HEK293 (cell line): ENCODE measurements around the gene IWS1.

Source experiments
- CTCF ChIA-PET: fragments of 350-600 bp; formaldehyde crosslinking; extraction: SDS; loops from one replicate; lab custom pipeline; 2021; ENCODE audit warnings: antibody characterized with exemption; lab: Yijun Ruan, JAX
- POLR2A ChIA-PET: fragments of 300-600 bp; formaldehyde crosslinking; extraction: SDS; loops from one replicate; lab custom pipeline; 2020; ENCODE audit warnings: antibody characterized with exemption, inconsistent platforms; lab: Yijun Ruan, JAX
- H3K27ac ChIP-seq: fragments of 200-500 bp; sonication (Bioruptor generic); 2 replicates; pipeline ENCODE4 v1.5.1; 2014; ENCODE audit warnings: low read depth, low read length, control low read depth, inconsistent platforms; ENCODE audit errors: extremely low read depth
- H3K36me3 ChIP-seq, 2 experiments: fragments of 200-500 bp in 1 of 2; sonication (Bioruptor generic) in 1 of 2; 1 replicate in 1 of 2; 2 replicates in 1 of 2; pipeline ENCODE4 v1.5.1; 2014 to 2017; ENCODE audit warnings: inconsistent platforms in 2 of 2, low read length in 2 of 2; ENCODE audit not compliant: control insufficient read depth in 2 of 2, insufficient read depth in 1 of 2
- H3K4me1 ChIP-seq: fragments of 200-500 bp; sonication (Bioruptor generic); 2 replicates; pipeline ENCODE4 v1.5.1; 2014; ENCODE audit warnings: mild to moderate bottlenecking, low read length, inconsistent platforms; ENCODE audit not compliant: control insufficient read depth, insufficient read depth
- H3K4me3 ChIP-seq: 2 replicates; pipeline ENCODE4 v1.5.1; 2011; ENCODE audit warnings: low read depth, mild to moderate bottlenecking, control low read depth, low read length, moderate library complexity
- H3K9me3 ChIP-seq: fragments of 200-500 bp; sonication (Bioruptor generic); 2 replicates; pipeline ENCODE4 v1.5.1; 2014; ENCODE audit warnings: low read depth, low read length, inconsistent platforms; ENCODE audit not compliant: control insufficient read depth, insufficient read depth
- EGR2 ChIP-seq: fragments of 450-650 bp; formaldehyde crosslinking; IDR thresholded peaks from 2 replicates; pipeline ENCODE4 v1.5.1; 2016; ENCODE audit warnings: low read depth, missing biosample characterization, missing genetic modification characterization
- HOXD13 ChIP-seq: sonication (generic); formaldehyde crosslinking; IDR thresholded peaks from 2 replicates; pipeline ENCODE4 v1.8.0; 2022; ENCODE audit warnings: missing genetic modification reagents, borderline replicate concordance
- KLF8 ChIP-seq: fragments of 450-650 bp; formaldehyde crosslinking; IDR thresholded peaks from 2 replicates; pipeline ENCODE4 v1.5.1; 2016; ENCODE audit warnings: missing biosample characterization, missing genetic modification characterization
- KLF9 ChIP-seq: fragments of 450-650 bp; formaldehyde crosslinking; IDR thresholded peaks from 2 replicates; pipeline ENCODE4 v1.5.1; 2016; ENCODE audit warnings: missing biosample characterization, missing genetic modification characterization, low read depth
- OSR2 ChIP-seq: fragments of 450-650 bp; formaldehyde crosslinking; IDR thresholded peaks from 2 replicates; pipeline ENCODE4 v1.5.1; 2016; ENCODE audit warnings: missing biosample characterization, missing genetic modification characterization
- OVOL3 ChIP-seq: fragments of 450-650 bp; formaldehyde crosslinking; IDR thresholded peaks from 2 replicates; pipeline ENCODE4 v1.5.1; 2016; ENCODE audit warnings: missing biosample characterization, missing genetic modification characterization
- TCF7L2 ChIP-seq: IDR thresholded peaks from 2 replicates; pipeline ENCODE4 v1.6.1; 2011; ENCODE audit warnings: low read depth, mild to moderate bottlenecking, inconsistent platforms, low read length, moderate library complexity, borderline replicate concordance
- YY2 ChIP-seq: fragments of 450-650 bp; formaldehyde crosslinking; IDR thresholded peaks from 2 replicates; pipeline ENCODE4 v1.5.1; 2016; ENCODE audit warnings: missing biosample characterization, missing genetic modification characterization
- ZNF133 ChIP-seq: fragments of 450-650 bp; formaldehyde crosslinking; IDR thresholded peaks from 2 replicates; pipeline ENCODE4 v1.5.1; 2016; ENCODE audit warnings: missing biosample characterization, missing genetic modification characterization
- ZNF18 ChIP-seq: fragments of 450-650 bp; formaldehyde crosslinking; IDR thresholded peaks from 2 replicates; pipeline ENCODE4 v1.5.1; 2016; ENCODE audit warnings: missing biosample characterization, missing genetic modification characterization
- ZNF19 ChIP-seq: fragments of 450-650 bp; formaldehyde crosslinking; IDR thresholded peaks from 2 replicates; pipeline ENCODE4; 2016; ENCODE audit warnings: missing biosample characterization, missing genetic modification characterization, low read depth
- ZNF2 ChIP-seq: fragments of 450-650 bp; formaldehyde crosslinking; IDR thresholded peaks from 2 replicates; pipeline ENCODE4 v1.5.1; 2016; ENCODE audit warnings: missing biosample characterization, missing genetic modification characterization
- ZNF404 ChIP-seq: fragments of 450-650 bp; formaldehyde crosslinking; IDR thresholded peaks from 2 replicates; pipeline ENCODE4 v1.5.1; 2017; ENCODE audit warnings: missing biosample characterization, missing genetic modification characterization
- ZNF488 ChIP-seq: fragments of 450-650 bp; formaldehyde crosslinking; IDR thresholded peaks from 2 replicates; pipeline ENCODE4 v1.5.1; 2016; ENCODE audit warnings: missing biosample characterization, missing genetic modification characterization
- ZNF514 ChIP-seq: fragments of 450-650 bp; formaldehyde crosslinking; IDR thresholded peaks from 2 replicates; pipeline ENCODE4 v1.5.1; 2016; ENCODE audit warnings: missing biosample characterization, missing genetic modification characterization
- ZNF639 ChIP-seq: fragments of 450-650 bp; formaldehyde crosslinking; IDR thresholded peaks from 2 replicates; pipeline ENCODE4 v1.5.1; 2016; ENCODE audit warnings: missing biosample characterization, missing genetic modification characterization
- ZNF670 ChIP-seq: fragments of 450-650 bp; formaldehyde crosslinking; IDR thresholded peaks from 2 replicates; pipeline ENCODE4 v1.5.1; 2016; ENCODE audit warnings: missing biosample characterization, missing genetic modification characterization, low read depth
- ZNF704 ChIP-seq: fragments of 450-650 bp; formaldehyde crosslinking; IDR thresholded peaks from 2 replicates; pipeline ENCODE4 v1.5.1; 2016; ENCODE audit warnings: missing biosample characterization, missing genetic modification characterization
- ZNF777 ChIP-seq: fragments of 450-650 bp; formaldehyde crosslinking; IDR thresholded peaks from 2 replicates; pipeline ENCODE4 v1.5.1; 2017; ENCODE audit warnings: missing biosample characterization, missing genetic modification characterization, borderline replicate concordance
- ZNF791 ChIP-seq: fragments of 450-650 bp; formaldehyde crosslinking; IDR thresholded peaks from 2 replicates; pipeline ENCODE4 v1.5.1; 2016; ENCODE audit warnings: missing biosample characterization, missing genetic modification characterization
- ZSCAN23 ChIP-seq: fragments of 450-650 bp; formaldehyde crosslinking; IDR thresholded peaks from 2 replicates; pipeline ENCODE4 v1.5.1; 2016; ENCODE audit warnings: missing biosample characterization, missing genetic modification characterization

Gene IWS1

GRCh38 chr2:127437781-127438726 lies 88.2 kb downstream of the IWS1 start:
- Histone ChIP-seq H3K9me3 (no peaks in the 10 kb centered on the region), H3K27ac (no peak overlapping the region)

GRCh38 chr2:127437056-127437455 lies 89.2 kb downstream of the IWS1 start:
- Histone ChIP-seq H3K4me1 (no peaks in the 10 kb centered on the region), H3K36me3 (no peaks in the 10 kb centered on the region), H3K4me3 (no peak overlapping the region), H3K9me3 (no peaks in the 10 kb centered on the region), H3K27ac (no peak overlapping the region)
- ChIA-PET POLR2A (interaction anchor here (0.6 kb wide), 1 partner anchor 653 kb away, joined by 5 read pairs; no protein-coding TSS in a partner anchor), CTCF (interaction anchor here (0.6 to 2.2 kb wide), 4 partner anchors 12 to 115 kb away, joined by 3 to 11 read pairs (median 6); no protein-coding TSS in a partner anchor)
- TF ChIP-seq ZNF514 (no peak), OSR2 (tag by site-specific recombination) (no peak), ZNF777 (tag by site-specific recombination) (no peak), ZNF791 (no peak), ZNF133 (tag by site-specific recombination) (no peak), EGR2 (no peak), ZSCAN23 (no peak), ZNF18 (no peak), KLF9 (tag by site-specific recombination) (no peak), ZNF670 (tag by site-specific recombination) (no peak), YY2 (tag by site-specific recombination) (no peak), HOXD13 (CRISPR knock-in tag) (no peak)

More at GRCh38 chr2:127437781-127438726, 88.2 kb downstream of the IWS1 start:
- H3K36me3 ChIP-seq = no peaks in the 10 kb centered on the region
- no peak overlapping the region for H3K4me3 ChIP-seq
- no peaks in the 10 kb centered on the region for H3K4me1 ChIP-seq
- TF ChIP-seq ZNF704 (tag by site-specific recombination) (no peak), OVOL3 (tag by site-specific recombination) (no peak), ZNF488 (tag by site-specific recombination) (no peak), KLF8 (tag by site-specific recombination) (no peak), ZNF18 (no peak), ZNF639 (tag by site-specific recombination) (no peak), ZNF404 (tag by site-specific recombination) (no peak), TCF7L2 (no peak), ZNF2 (tag by site-specific recombination) (no peak), ZNF19 (no peak)
- CTCF ChIA-PET = interaction anchor here (2.0 to 2.2 kb wide), 2 partner anchors 13 to 41 kb away, joined by 5 to 11 read pairs; no protein-coding TSS in a partner anchor
- POLR2A ChIA-PET = interaction anchor here (0.6 kb wide), 1 partner anchor 652 kb away, joined by 5 read pairs; no protein-coding TSS in a partner anchor
